Measurements from ENCODE around the gene VAT1L. TPM values are rescaled to one million over a fixed set of nuclear protein-coding genes. Genes with fewer than 3 reads are reported as not detected.

VAT1L gene
- total RNA-seq, 1 experiment from 2014 or later = 0.10 TPM

DNA sequence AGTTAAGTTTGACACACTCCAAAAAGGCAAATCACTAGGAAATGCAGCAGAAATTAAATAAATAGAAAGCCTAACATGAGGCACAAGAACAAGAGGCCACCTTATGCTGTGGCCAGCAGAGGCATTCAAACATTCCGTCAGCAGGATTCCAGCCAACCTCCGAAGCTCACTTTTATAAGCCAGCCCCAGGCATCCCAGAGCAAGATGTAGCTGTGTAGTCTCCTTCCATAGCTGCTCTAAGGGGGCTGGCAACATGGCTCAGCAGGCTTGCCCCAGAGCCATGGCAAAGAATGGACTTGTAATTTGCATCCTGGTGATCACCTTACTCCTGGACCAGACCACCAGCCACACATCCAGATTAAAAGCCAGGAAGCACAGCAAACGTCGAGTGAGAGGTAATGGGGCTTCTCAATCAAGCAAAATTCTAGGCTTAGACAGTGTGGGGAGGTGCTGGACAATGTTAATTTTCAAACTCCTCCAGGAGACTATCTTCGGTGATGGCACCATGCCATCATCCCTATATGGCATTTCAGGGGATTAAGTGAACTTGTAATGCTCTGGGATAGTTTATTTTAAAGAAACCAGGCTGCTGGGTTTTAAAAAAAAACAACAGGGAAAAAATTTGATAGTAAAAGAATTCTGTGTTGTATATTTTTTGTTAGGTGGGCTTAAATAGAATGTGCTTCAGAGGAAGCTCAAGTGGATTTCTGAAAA is 234.1 kb downstream of the VAT1L start, which contains the start of gene CLEC3A:
TSS of gene CLEC3A (plus strand) at position 202 of the 714 bp plus-strand sequence. CDS start at position 281, 79 bp downstream.
- intact Hi-C loops (cut with micrococcal nuclease) = no loop called here
- TF ChIP-seq EZH2 (IDR thresholded peaks at IDR 0.05) (no peak), POLR2A (IDR thresholded peaks at IDR 0.05; ENCODE audit: borderline replicate concordance, extremely low read depth, insufficient read depth, insufficient read length) (no peak), EGR1 (IDR thresholded peaks at IDR 0.05; ENCODE audit: low read depth) (no peak)

GRCh38 chr16:78024159-78024558 is 235.8 kb downstream of the VAT1L start:
- H3K9ac ChIP-seq (ENCODE audit: low read length) = no peak overlapping the region
- ATAC-seq (no peak), DNase-seq (ENCODE audit: low read depth, low spot score) (no peak)
- intact Hi-C loops (cut with micrococcal nuclease) = no loop called here
- H3K4me1 ChIP-seq (ENCODE audit: control insufficient read depth in 1 of 2, insufficient read depth in 2 of 2, low read length in 2 of 2) = no peaks in the 10 kb centered on the region
- RAD21 ChIA-PET (ENCODE audit: low non-redundant PET in 1 of 2, low total read pairs in 2 of 2, uncharacterized antibody in 2 of 2, unreplicated experiment in 2 of 2) = no interaction called here
- H3K4me2 ChIP-seq (ENCODE audit: low read length) = no peak overlapping the region
- H3K4me3 ChIP-seq (replicated peaks in 1 of 2; ENCODE audit: low read depth in 1 of 2, low read length in 2 of 2) = no peak overlapping the region
- no peaks in the 10 kb centered on the region for H3K79me2 ChIP-seq (ENCODE audit: insufficient read depth, low read length)
- CTCF ChIA-PET = no interaction called here
- POLR2A ChIA-PET = no interaction called here
- H2AFZ ChIP-seq (ENCODE audit: low read depth, low read length, poor library complexity, severe bottlenecking) = no peak overlapping the region
- H3K27me3 ChIP-seq (ENCODE audit: insufficient read depth, low read length) = peaks cover 34% of the 10 kb centered on the region
- no peaks in the 10 kb centered on the region for H3K36me3 ChIP-seq (ENCODE audit: control insufficient read depth in 1 of 2, insufficient read depth in 2 of 2, low read length in 2 of 2)
- no peaks in the 10 kb centered on the region for H3K9me3 ChIP-seq (ENCODE audit: control insufficient read depth in 1 of 2, insufficient read depth in 1 of 2, low read depth in 1 of 2, low read length in 2 of 2)
- no peaks in the 10 kb centered on the region for H3K9me2 ChIP-seq (ENCODE audit: insufficient read depth)
- no peaks in the 10 kb centered on the region for H4K20me1 ChIP-seq (ENCODE audit: insufficient read depth)
- H3K27ac ChIP-seq (ENCODE audit: low read depth, low read length) = no peak overlapping the region
- no TSS peak for BruUV-seq (replicated peaks)
- TF ChIP-seq POLR2A (IDR thresholded peaks at IDR 0.05; ENCODE audit: borderline replicate concordance, extremely low read depth, insufficient read depth, insufficient read length) = no peak
- TF ChIP-seq SP1 (IDR thresholded peaks at IDR 0.05; ENCODE audit: low read depth) = no peak
- TF ChIP-seq POLR2AphosphoS5 (IDR thresholded peaks at IDR 0.05; ENCODE audit: low read depth, low read length) = no peak
- TF ChIP-seq, protein P1, sequence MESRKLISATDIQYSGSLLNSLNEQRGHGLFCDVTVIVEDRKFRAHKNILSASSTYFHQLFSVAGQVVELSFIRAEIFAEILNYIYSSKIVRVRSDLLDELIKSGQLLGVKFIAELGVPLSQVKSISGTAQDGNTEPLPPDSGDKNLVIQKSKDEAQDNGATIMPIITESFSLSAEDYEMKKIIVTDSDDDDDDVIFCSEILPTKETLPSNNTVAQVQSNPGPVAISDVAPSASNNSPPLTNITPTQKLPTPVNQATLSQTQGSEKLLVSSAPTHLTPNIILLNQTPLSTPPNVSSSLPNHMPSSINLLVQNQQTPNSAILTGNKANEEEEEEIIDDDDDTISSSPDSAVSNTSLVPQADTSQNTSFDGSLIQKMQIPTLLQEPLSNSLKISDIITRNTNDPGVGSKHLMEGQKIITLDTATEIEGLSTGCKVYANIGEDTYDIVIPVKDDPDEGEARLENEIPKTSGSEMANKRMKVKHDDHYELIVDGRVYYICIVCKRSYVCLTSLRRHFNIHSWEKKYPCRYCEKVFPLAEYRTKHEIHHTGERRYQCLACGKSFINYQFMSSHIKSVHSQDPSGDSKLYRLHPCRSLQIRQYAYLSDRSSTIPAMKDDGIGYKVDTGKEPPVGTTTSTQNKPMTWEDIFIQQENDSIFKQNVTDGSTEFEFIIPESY (IDR thresholded peaks at IDR 0.05; ENCODE audit: extremely low read depth, insufficient replicate concordance, low read length) = no peak
- no peak for TF ChIP-seq TCF7L2 (IDR thresholded peaks at IDR 0.05; ENCODE audit: borderline replicate concordance, extremely low read depth, insufficient read depth, insufficient read length)
- no peak for TF ChIP-seq EZH2phosphoT487 (IDR thresholded peaks at IDR 0.05; ENCODE audit: borderline replicate concordance)
- TF ChIP-seq ELF1 (IDR thresholded peaks at IDR 0.05; ENCODE audit: borderline replicate concordance, low read depth) = no peak
- TF ChIP-seq, protein P2, sequence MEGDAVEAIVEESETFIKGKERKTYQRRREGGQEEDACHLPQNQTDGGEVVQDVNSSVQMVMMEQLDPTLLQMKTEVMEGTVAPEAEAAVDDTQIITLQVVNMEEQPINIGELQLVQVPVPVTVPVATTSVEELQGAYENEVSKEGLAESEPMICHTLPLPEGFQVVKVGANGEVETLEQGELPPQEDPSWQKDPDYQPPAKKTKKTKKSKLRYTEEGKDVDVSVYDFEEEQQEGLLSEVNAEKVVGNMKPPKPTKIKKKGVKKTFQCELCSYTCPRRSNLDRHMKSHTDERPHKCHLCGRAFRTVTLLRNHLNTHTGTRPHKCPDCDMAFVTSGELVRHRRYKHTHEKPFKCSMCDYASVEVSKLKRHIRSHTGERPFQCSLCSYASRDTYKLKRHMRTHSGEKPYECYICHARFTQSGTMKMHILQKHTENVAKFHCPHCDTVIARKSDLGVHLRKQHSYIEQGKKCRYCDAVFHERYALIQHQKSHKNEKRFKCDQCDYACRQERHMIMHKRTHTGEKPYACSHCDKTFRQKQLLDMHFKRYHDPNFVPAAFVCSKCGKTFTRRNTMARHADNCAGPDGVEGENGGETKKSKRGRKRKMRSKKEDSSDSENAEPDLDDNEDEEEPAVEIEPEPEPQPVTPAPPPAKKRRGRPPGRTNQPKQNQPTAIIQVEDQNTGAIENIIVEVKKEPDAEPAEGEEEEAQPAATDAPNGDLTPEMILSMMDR (IDR thresholded peaks at IDR 0.05 in 2 of 3, conservative IDR thresholded peaks at IDR 0.05 in 1 of 3; ENCODE audit: borderline replicate concordance in 1 of 3, insufficient read depth in 1 of 3, low read depth in 2 of 3, low read length in 2 of 3) = no peak
- TF ChIP-seq CBX3 (IDR thresholded peaks at IDR 0.05; ENCODE audit: low read depth) = no peak
- TF ChIP-seq, protein P3, sequence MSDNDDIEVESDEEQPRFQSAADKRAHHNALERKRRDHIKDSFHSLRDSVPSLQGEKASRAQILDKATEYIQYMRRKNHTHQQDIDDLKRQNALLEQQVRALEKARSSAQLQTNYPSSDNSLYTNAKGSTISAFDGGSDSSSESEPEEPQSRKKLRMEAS (IDR thresholded peaks at IDR 0.05) = no peak
- TF ChIP-seq JUND (IDR thresholded peaks at IDR 0.05) = no peak
- no peak for TF ChIP-seq CEBPB (IDR thresholded peaks at IDR 0.05; ENCODE audit: low read depth)

More for the DNA sequence above, 234.1 kb downstream of the VAT1L start, which contains the start of gene CLEC3A:
- no peaks in the 10 kb centered on the region for H3K9me2 ChIP-seq (ENCODE audit: insufficient read depth)
- no peak within 1 kb of the TSS for H3K4me3 ChIP-seq (replicated peaks in 1 of 2; ENCODE audit: low read depth in 1 of 2, low read length in 2 of 2)
- no peaks in the 10 kb centered on the region for H3K4me1 ChIP-seq (ENCODE audit: control insufficient read depth in 1 of 2, insufficient read depth in 2 of 2, low read length in 2 of 2)
- no peak for DNase-seq (ENCODE audit: low read depth, low spot score)
- peaks cover 47% of the 10 kb centered on the region for H3K27me3 ChIP-seq (ENCODE audit: insufficient read depth, low read length)
- H2AFZ ChIP-seq (ENCODE audit: low read depth, low read length, poor library complexity, severe bottlenecking) = no peak within 1 kb of the TSS
- no TSS peak for BruUV-seq (replicated peaks)
- H3K27ac ChIP-seq (ENCODE audit: low read depth, low read length) = no peak within 1 kb of the TSS
- CTCF ChIA-PET = interaction anchor here (0.7 kb wide), 1 partner anchor 19 kb away, joined by 3 read pairs; no protein-coding TSS in a partner anchor
- RAD21 ChIA-PET (ENCODE audit: low non-redundant PET in 1 of 2, low total read pairs in 2 of 2, uncharacterized antibody in 2 of 2, unreplicated experiment in 2 of 2) = no interaction called here
- no peaks in the 10 kb centered on the region for H3K79me2 ChIP-seq (ENCODE audit: insufficient read depth, low read length)
- no peaks in the 10 kb centered on the region for H3K36me3 ChIP-seq (ENCODE audit: control insufficient read depth in 1 of 2, insufficient read depth in 2 of 2, low read length in 2 of 2)
- H3K4me2 ChIP-seq (ENCODE audit: low read length) = no peak within 1 kb of the TSS
- H3K9ac ChIP-seq (ENCODE audit: low read length) = no peak within 1 kb of the TSS
- no peaks in the 10 kb centered on the region for H3K9me3 ChIP-seq (ENCODE audit: control insufficient read depth in 1 of 2, insufficient read depth in 1 of 2, low read depth in 1 of 2, low read length in 2 of 2)
- POLR2A ChIA-PET = no interaction called here
- no peak for ATAC-seq
- no peaks in the 10 kb centered on the region for H4K20me1 ChIP-seq (ENCODE audit: insufficient read depth)
